SK-N-MC (cell line): ENCODE measurements around the gene KLHL26.

Experiments used
- EZH2 ChIP-seq: fragments of 200-600 bp; sonication (generic); IDR thresholded peaks from one replicate; pipeline ENCODE4 v1.6.1; 2017; ENCODE audit warnings: antibody characterized with exemption
- FOXP2 ChIP-seq: optimal IDR thresholded peaks from 2 replicates; pipeline ENCODE3; 2011; ENCODE audit warnings: mild to moderate bottlenecking, moderate library complexity; ENCODE audit not compliant: insufficient read depth; ENCODE audit errors: extremely low read length, control extremely low read depth
- POLR2AphosphoS5 ChIP-seq: IDR thresholded peaks from 2 replicates; pipeline ENCODE4 v1.6.1; 2012; ENCODE audit warnings: mild to moderate bottlenecking, low read depth, low read length, borderline replicate concordance

GRCh38 chr19:18682807-18683108 lies 45.9 kb downstream of the KLHL26 start:
- no peak for TF ChIP-seq POLR2AphosphoS5
- no peak for TF ChIP-seq EZH2
- no peak for TF ChIP-seq FOXP2
